Measurements from ENCODE around the gene HUNK. TPM values are rescaled to one million over a fixed set of nuclear protein-coding genes. Genes with fewer than 3 reads are reported as not detected.

Gene HUNK
- total and polyA plus RNA-seq, 2 experiments from 2014 or later: 7.1 to 10.8 TPM

GRCh38 chr21:32048353-32048752 lies 175.5 kb downstream of the HUNK start:
- no peaks in the 10 kb centered on the region for H3K36me3 ChIP-seq (replicated peaks; ENCODE audit: insufficient read depth, low read depth)
- no peak for DNase-seq (ENCODE audit: low spot score)
- H3K79me2 ChIP-seq: no peaks in the 10 kb centered on the region
- H3K27me3 ChIP-seq: no peaks in the 10 kb centered on the region
- TF ChIP-seq EZH2 (IDR thresholded peaks at IDR 0.05; ENCODE audit: borderline replicate concordance): no peak
- no peak for TF ChIP-seq EZH2phosphoT487 (IDR thresholded peaks at IDR 0.05; ENCODE audit: low read depth, severe bottlenecking, unreplicated experiment)
- no peak for TF ChIP-seq CTCF (IDR thresholded peaks at IDR 0.05; ENCODE audit: poor library complexity)
- 41% methylated on average over 4 of the region's 4 CpGs for WGBS (ENCODE audit: low lambda C conversion rate, missing lambda C conversion rate)
- no peak overlapping the region for H2AFZ ChIP-seq
- H3K4me2 ChIP-seq: no peak overlapping the region
- H3K4me3 ChIP-seq: no peak overlapping the region
- no peaks in the 10 kb centered on the region for H3K4me1 ChIP-seq (ENCODE audit: insufficient read depth)
- no peak overlapping the region for H3K27ac ChIP-seq
- no peaks in the 10 kb centered on the region for H4K20me1 ChIP-seq (ENCODE audit: insufficient read depth, poor library complexity, severe bottlenecking)
- H3K9me2 ChIP-seq (replicated peaks; ENCODE audit: insufficient read depth): no peaks in the 10 kb centered on the region
- H3K9me3 ChIP-seq (ENCODE audit: low read depth): peaks cover 3% of the 10 kb centered on the region

Other genes starting within 250 kb of the HUNK start
- 167 and 195 TPM in 2 replicates for gene SOD1, start 213.3 kb upstream of the HUNK start, total RNA-seq
- 219 and 260 TPM in 2 replicates for gene SOD1, start 213.3 kb upstream of the HUNK start, polyA plus RNA-seq
- 14.9 and 18.7 TPM in 2 replicates for gene SCAF4, start 140.9 kb upstream of the HUNK start, total RNA-seq
- gene SCAF4, start 140.9 kb upstream of the HUNK start, polyA plus RNA-seq: 33.1 and 34.5 TPM in 2 replicates